Transverse colon (tissue), 3 donors: ENCODE results near the gene STK17A.

ENCODE experiments used
- CTCF ChIP-seq, 5 experiments: fragments of 200-600 bp in 3 of 5; fragments of 450-650 bp in 2 of 5; sonication (generic) in 3 of 5; IDR thresholded peaks; 1 replicate in 2 of 5; 2 replicates in 3 of 5; pipeline ENCODE4 v1.5.1; 2016 to 2017; ENCODE audit warnings: antibody characterized with exemption in 5 of 5, inconsistent platforms in 3 of 5, mild to moderate bottlenecking in 2 of 5, moderate library complexity in 1 of 5
- EP300 ChIP-seq: sonication (generic); formaldehyde crosslinking; IDR thresholded peaks from one replicate; pipeline ENCODE4 v1.6.1; 2017; ENCODE audit warnings: antibody characterized with exemption, low read depth

DNA sequence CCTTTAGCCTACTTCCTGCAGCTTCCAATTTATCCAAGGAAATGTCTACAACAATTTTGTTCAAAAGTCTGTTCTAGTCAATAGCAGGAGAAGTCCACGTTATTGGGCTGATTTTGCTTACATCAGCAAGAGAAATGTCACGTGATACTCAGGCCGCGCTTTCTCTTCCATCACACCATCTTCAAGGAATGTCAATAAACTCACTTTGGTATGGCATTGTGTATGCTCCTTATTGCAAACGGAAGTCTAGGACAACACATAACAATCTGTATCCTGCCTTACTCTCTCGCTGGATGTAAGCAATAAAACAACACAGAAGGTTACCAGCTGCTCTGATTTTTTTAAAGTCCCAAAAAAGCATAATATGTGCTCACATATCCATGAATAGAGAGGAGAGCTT is 17.1 kb upstream of the STK17A start:
- TF ChIP-seq CTCF (IDR thresholded peaks at IDR 0.05) (no peak), EP300 (no peak)
